ENCODE results near the gene PITPNB.

Gene PITPNB

DNA sequence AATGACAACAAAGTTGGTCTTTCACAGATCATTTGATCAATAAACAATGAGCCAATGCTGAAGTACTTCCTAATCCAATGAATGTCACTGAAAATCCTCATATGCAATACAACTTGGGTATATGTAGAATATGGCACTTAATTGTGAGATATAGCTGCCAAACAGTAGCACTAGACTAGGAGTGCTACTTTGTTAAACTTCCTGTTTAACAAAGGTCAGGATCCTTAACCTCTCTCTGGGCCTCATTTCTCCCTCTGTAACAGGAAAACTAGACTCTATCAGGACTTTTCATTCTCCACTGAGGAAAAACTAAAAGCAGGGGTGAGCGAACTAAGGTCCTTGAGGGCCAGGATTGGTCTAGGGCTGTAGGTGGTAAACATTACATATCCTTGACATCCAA is 56.1 kb downstream of the PITPNB start:
- no peak for DNase-seq (ENCODE audit: low read depth in 3 of 3, low spot score in 1 of 3)

- DNase-seq (ENCODE audit: low read depth in 3 of 3, low spot score in 1 of 3) = no peak
Measured at GRCh38 chr22:27859336-27859735, 59.7 kb downstream of the PITPNB start.

GRCh38 chr22:27858626-27859025 is 60.4 kb downstream of the PITPNB start:
- DNase-seq (ENCODE audit: low read depth in 3 of 3, low spot score in 1 of 3) = no peak

GRCh38 chr22:27857443-27857842 is 61.6 kb downstream of the PITPNB start:
- DNase-seq (ENCODE audit: low read depth in 3 of 3, low spot score in 1 of 3) = no peak

- no peak for DNase-seq (ENCODE audit: low read depth in 3 of 3, low spot score in 1 of 3)
Measured at GRCh38 chr22:27856386-27856785, 62.7 kb downstream of the PITPNB start.

- no peak for DNase-seq (ENCODE audit: low read depth in 3 of 3, low spot score in 1 of 3)
Measured at GRCh38 chr22:27853424-27853823, 65.6 kb downstream of the PITPNB start.

GRCh38 chr22:27851974-27852746 is 66.9 kb downstream of the PITPNB start:
- no peak for DNase-seq (ENCODE audit: low read depth in 3 of 3, low spot score in 1 of 3)

DNA sequence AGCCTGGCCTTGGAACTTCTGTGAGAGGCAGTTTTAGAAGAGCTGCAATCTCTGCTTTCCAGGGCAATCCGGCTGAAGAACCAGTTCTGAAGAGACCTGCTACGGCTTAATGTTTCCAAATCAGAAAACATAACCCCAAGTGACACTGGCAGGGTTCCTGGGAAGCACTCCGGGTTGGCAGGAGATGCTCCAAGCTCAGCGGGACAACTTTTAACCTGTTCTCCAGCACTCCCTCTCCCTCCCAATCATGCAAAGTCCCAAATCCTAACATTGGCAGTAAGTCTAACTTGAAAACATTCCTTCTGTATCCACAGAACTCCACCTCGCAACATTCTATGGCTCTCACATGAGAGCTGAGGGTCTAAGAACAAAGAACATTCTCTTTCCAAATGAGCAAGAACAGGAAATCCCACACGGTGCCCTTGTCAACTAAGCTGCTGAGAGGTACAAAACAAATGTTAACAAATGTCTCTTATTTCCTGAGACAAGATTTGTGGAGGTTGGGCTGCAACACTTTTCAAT is 69.0 kb downstream of the PITPNB start:
- no peak for DNase-seq (ENCODE audit: low read depth in 3 of 3, low spot score in 1 of 3)

GRCh38 chr22:27848005-27848404 is 71.1 kb downstream of the PITPNB start:
- DNase-seq (ENCODE audit: low read depth in 3 of 3, low spot score in 1 of 3) = no peak

DNA sequence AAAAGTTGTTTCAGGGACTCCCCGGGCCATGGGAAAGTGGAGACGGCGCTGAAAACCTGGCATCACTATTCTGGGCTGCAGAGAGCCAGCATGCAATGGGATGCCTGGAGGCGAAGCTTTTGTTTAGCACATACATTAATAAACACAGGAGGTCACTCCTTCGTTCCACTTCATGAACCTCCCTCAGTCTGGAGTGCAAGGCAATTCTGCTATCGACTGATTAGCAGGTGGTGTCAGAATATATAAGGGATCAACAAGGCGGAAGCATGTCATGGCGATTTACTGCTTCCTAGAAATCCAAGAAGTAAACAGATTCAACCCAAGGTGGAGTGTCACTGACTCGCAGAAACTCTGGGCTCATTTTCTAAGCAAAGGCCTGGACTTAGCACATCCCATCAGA is 72.1 kb downstream of the PITPNB start:
- no peak for DNase-seq (ENCODE audit: low read depth in 3 of 3, low spot score in 1 of 3)

GRCh38 chr22:27846248-27846757 is 72.8 kb downstream of the PITPNB start:
- DNase-seq (ENCODE audit: low read depth in 3 of 3, low spot score in 1 of 3) = no peak

DNA sequence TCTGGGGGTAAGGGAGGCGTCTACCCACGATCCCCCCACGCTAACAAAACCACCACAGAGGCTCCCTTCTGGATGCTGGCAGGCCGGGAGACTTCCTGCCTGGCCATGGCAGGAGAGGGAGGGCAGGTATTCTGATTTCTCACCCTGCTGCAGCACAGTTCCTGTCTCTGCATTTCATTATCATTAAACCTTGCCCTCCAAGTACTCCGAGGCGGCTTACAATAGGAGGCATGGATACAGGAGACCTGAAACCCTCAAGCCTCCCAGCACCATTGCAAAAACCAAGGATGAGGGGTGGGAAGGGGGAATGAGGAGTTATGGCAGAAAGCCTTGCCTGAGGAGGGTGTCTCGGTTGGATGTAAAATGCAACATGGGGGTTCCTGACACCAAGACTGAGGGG is 73.4 kb downstream of the PITPNB start:
- no peak for DNase-seq (ENCODE audit: low read depth in 3 of 3, low spot score in 1 of 3)

- DNase-seq (ENCODE audit: low read depth in 3 of 3, low spot score in 1 of 3) = no peak
Measured at GRCh38 chr22:27844656-27845591, 74.1 kb downstream of the PITPNB start.

- DNase-seq (ENCODE audit: low read depth in 3 of 3, low spot score in 1 of 3) = no peak
Measured at GRCh38 chr22:27844256-27844655, 74.8 kb downstream of the PITPNB start.

DNA sequence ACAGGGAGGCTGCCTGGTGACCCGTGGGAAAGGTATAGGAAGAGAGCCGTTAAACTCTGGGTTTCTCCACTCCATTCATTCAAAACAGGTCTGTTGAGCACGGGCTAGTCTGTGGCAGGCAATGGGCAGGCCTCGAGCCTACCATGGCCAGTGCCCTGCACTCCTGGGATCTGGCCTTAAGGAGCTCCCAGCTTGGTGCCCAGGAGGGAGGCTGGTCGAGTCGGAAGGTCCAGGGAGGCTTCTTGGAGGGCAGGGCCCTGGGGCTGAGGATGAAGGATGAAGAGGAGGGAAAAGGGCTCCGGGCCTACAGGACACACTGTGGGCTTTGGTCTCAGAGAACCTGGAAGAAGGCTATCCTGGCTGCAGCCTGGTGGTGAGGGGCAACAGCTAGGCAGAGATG is 75.6 kb downstream of the PITPNB start:
- no peak for DNase-seq (ENCODE audit: low read depth in 3 of 3, low spot score in 1 of 3)

GRCh38 chr22:27842669-27843431 is 76.2 kb downstream of the PITPNB start:
- no peak for DNase-seq (ENCODE audit: low read depth in 3 of 3, low spot score in 1 of 3)

DNA sequence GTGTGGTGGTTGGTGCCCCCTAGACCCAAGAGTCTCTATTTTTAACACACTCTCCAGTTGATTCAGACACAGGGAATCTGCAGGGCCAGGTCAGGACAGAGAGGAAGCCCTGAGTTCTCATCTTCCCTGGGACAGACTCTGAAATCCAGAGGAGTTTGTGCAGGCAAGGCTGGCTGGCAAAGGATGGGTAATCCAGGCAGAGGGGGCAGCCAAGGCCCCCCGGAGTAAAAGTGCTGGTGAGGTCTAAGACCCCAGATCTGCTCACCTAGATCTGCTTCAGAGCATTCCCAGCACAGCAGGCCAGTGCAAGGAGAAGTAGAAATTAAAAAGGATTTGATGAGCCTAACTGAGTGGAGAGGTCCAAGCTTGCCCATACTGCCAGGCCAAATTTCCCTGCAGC is 76.9 kb downstream of the PITPNB start:
- no peak for DNase-seq (ENCODE audit: low read depth in 3 of 3, low spot score in 1 of 3)

DNA sequence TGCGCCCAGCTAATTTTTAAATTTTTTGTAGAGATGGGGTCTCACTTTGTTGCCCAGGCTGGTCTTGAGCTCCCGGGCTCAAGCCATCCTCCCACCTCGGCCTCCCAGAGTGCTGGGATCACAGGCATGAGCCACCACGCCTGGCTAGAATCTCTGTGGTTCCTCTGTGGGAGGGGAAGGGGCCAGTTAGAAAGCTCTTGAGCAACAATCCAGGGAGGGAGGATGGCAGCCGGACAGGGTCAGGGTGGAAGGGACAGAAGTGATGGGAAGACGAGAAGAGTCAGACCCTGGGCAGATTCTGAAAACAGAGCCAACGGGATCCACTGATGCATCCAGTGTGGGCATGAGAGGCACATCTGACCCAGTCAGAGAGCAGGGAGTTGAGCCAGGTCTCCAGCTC is 78.6 kb downstream of the PITPNB start:
- DNase-seq (ENCODE audit: low read depth in 3 of 3, low spot score in 1 of 3) = no peak

GRCh38 chr22:27839057-27839660 is 79.9 kb downstream of the PITPNB start:
- no peak for DNase-seq (ENCODE audit: low read depth in 3 of 3, low spot score in 1 of 3)

DNA sequence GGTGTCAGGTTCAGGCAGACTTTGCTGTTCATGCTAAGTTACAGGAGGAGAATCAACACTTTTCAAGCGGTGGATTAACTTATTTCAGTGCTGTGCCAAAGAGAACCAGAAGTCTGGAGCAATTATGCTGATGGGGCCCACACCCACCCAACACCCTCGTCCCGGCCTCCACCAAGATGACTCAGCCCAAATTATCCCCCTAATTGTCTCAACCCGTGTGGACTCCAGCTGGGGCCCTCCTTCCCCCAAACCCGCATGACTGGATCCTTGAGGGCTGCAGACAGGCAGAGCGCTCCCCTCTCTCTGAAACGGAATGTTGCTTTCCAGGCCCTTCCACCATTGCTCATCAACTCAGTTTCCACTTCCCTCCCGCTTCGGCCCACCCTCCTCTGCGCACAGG is 82.9 kb downstream of the PITPNB start:
- no peak for DNase-seq (ENCODE audit: low read depth in 3 of 3, low spot score in 1 of 3)

- DNase-seq (ENCODE audit: low read depth in 3 of 3, low spot score in 1 of 3) = no peak
Measured at GRCh38 chr22:27835446-27835845, 83.6 kb downstream of the PITPNB start.
